Inflammatory macrophage (primary cell): ENCODE results near the gene HPS6.

Source experiments
- DNase-seq, 2 donors: peaks; one replicate each; pipeline ENCODE4 v3.0.0-alpha.2; 2020 to 2022

HPS6 gene

GRCh38 chr10:102069071-102069470 lies 3.9 kb downstream of the HPS6 start:
- peak; percentile 59 to 70 for DNase-seq

DNA sequence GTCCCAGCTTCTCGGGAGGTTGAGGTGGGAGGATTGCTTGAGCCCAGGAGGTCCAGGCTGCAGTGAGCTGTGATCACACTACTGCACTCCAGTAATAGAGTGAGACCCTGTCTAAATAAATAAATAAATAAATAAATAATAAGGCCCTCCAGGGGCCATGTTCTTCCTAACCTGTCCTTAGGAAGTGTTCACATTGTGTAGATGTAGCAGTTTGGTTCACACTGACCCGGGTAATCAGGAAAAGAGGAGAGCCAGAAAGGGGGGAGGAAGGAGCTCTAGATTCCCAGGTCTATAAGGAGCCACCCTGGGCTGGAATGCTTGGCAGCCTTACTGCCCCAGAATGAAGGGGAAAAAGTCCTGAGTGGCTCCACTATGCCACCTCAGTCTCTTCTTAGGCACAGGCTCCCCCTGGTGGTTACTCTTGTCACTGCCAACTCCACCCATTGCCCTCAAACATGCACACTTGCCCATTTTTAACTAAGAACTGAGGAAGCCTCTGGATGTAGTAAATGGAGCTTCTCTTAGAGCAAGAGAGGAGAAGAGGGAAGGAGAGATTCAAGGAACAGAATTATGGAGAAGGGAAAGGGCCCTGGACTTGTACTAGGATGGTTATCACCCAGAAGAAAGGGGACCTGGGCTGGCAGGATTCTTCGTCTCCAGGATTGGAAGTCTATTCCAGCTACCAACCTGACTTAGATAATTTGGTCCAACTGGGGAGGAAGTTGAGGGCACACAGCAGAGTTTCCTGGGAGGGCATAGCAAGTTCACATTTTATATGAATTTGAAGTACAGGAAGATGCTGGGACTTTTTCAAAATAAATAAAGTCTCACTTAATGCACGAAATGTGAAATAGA lies 7.8 kb downstream of the HPS6 start:
- peak; percentile 86 for DNase-seq

GRCh38 chr10:102083541-102083940 lies 18.4 kb downstream of the HPS6 start:
- no peak for DNase-seq

- DNase-seq, result peak; percentile 39 to 80
Observed at GRCh38 chr10:102085336-102085735, 20.2 kb downstream of the HPS6 start.

DNA sequence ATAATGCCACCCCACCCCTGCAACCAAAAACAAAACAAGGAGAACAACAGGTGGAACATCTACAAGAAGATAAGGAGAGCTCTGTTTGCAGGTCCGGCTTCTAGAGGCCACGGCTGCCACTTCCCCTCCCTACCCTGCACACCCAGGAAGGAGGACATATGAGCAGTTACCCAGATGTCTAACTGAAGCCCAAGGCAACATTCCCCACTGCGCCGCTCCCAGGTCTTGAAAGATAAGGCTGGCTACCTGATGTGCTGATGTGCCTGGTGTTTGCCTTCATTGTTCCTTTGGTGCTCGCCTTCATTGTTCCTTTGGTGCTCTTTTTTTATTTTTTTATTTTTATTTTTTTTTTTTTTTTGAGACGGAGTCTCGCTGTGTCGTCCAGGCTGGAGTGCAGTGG lies 21.0 kb downstream of the HPS6 start:
- no peak for DNase-seq

DNA sequence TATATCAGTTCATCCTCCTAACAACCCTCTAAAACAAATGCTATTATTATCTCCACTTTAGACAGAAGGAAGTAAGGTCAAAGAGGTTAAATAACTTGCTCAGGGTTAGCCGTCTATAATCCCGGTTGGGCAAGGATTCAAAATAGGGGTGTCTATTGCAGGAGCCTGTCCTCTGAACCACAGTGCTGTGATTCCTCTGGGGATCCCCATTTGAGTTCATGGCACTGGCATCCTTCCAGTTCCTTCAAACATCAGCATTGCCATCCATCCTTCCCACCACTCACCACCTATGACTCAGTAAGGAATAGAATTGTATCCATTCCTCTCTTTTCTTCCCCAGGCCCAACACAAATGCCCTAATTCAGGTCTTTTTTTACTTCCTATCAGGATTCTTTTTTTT lies 25.6 kb downstream of the HPS6 start:
- no peak for DNase-seq

DNA sequence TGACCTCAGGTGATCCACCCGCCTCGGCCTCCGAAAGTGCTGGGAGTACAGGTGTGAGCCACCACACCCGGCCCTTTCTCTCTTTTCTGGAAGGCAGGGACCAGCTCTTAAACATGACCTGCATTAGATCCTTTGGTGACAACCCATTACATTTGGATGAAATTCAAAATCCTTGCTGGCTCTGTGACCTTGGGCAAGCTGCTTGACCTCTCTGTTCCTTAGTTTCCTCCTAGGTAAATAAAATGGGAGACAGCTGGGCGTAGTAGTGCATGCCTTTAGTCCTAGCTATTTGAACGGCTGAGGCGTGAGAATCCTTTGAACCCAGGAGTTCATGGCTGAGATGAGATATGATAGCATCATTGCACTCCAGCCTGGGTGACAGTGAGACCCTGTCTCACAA lies 31.3 kb downstream of the HPS6 start:
- DNase-seq, result no peak

GRCh38 chr10:102101152-102101551 lies 36.0 kb downstream of the HPS6 start:
- DNase-seq, result no peak

- no peak for DNase-seq
Observed at GRCh38 chr10:102102421-102102820, 37.3 kb downstream of the HPS6 start.

- no peak for DNase-seq
Observed at GRCh38 chr10:102106998-102107397, 41.8 kb downstream of the HPS6 start.

DNA sequence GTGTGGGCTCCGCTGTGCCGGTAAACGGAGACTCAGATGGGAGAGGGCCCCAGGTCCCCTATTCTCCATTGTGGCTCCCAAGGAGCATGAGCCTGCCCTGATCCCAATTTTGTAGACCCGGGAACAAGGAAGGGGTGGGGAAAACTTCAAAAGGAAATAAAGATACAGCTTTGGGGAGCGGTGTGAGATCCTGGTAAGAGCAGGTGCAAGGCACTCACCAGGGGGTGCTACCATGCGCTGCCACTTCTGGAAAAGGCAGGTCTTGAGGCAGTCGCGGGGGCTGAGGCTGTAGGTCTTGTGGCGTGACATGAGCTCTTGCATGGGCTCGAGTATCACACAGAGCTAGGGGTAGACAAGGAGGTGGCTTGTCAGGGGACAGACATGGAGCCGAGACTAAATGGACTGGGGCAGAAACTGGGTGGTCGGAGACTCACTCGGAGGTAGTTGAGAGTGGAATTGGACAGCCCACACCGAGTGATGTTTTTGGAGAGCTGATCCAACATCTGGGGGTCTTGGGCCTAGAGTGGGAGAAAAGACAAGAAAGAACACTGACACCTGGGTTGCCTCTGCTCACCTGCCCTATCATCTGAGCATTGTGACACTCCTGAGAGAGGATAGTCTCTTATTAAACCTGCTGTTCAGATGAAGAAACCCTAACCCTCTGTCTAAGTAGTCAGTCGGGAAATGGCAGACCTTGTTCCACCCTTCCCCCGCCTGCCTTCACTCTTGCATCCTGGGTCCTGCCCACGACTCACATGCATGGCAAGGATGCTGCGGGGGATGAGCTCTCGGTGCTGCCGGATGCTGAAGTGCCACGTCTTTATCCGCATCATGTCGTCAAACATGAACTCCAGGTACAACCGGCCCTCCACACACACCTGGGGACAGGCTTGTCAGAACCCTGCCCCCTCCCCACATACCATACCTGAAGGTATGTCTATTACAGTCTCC lies 44.3 kb downstream of the HPS6 start:
- DNase-seq, result no peak

- no peak for DNase-seq
Observed at GRCh38 chr10:102111276-102111675, 46.1 kb downstream of the HPS6 start.

DNA sequence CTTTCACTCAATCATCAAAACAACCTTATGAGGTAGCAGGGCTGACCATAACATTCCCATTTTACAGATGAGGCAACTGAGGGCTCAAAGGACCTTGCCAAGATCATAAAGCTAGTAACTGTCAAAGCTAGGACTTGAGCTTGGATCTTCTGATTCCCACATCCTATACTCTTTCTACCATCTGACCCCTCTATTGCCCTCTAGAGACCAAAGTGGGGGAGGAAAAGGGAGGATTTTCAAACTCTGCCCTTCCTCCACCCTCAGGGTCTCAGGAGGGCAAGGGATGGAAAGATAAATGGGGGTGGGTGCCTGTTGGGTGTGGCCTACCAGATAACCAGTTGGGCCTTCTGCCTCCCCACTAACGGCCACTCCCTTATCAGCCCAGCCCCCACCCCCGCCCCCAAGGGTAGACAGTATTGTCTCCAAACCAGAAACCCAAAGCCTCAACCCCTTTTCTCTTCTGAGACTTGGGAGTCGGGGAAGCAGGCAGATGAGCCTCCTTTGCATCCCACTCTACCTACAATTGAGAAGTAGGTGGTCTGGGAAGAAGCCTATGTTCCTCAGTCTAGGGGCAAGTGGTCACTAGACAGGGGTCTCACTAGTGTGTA lies 47.2 kb downstream of the HPS6 start:
- no peak for DNase-seq

DNA sequence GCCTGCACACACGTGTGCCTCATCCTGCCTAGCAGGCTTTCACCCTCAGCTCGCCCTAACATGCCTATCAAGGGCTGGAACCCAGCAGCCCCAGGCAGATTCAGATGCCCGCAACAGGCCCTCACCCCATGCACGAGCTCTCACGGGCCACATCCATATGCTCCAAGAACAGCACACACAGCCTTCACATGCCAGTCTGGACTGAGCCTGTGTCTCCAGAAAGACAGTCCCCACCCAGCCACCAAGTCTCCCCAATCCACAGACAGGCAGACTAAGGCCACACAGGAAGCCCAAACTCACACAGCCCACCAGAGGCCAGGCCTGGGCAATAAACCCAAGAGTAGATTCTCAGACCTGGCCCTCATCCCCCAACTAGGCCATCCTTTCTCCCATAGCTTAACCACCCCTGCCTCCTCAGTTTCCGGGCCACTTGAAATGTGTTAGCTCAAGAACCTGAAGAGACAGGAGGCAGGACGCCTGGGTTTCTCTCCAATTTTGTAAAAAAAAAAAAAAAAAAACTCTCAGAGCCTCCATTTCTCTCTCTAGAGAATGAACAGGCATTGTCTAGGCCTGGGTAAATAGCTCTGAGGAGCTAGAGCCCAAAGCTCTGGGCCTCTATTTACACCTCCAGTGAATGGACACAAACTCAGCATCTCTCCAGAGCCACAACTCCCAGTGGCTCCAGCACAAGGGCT lies 48.3 kb downstream of the HPS6 start:
- DNase-seq, result no peak

GRCh38 chr10:102113956-102114857 lies 49.1 kb downstream of the HPS6 start:
- DNase-seq, result peak in 1 of 2 donors; percentile 5

DNA sequence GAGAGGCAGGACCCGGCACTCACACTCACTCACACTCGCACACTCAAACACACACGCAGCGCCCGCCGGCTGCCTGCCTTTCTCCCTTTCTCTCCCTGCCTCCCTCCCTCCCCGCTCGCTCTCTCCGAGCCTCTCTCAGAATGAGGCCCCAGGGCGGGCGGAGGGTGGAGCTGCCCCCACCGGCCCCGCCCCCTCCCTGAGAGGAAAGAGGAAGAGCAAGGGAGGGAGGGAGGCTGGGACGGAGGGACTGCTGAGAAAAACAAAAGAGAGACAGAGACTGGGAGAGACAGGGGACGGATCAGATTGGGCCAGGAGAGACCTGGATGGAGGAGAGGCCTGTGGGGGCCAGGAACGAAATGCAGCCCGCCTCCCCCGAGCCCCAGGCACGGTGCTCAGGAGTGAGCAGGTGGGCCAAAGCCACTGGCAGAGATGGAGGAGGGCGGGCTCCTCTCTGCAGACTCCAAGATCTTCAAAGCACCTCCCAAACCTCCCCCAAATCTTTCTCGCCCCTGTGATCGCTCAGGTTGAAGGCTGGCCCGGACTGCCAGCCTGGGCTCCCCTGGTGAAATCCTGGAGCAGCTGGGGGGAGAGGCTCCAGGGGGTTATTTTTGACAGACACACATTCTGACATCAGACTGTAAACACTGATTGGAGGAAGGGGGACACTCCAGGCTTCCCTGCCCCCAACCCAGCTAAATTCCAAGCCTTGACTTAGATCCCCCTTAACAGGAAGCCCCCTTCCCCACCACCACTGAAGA lies 49.9 kb downstream of the HPS6 start:
- DNase-seq, result peak; percentile 81 to 85

GRCh38 chr10:102115775-102116174 lies 50.6 kb downstream of the HPS6 start:
- DNase-seq, result peak; percentile 9 to 13

- no peak for DNase-seq
Observed at GRCh38 chr10:102116656-102117055, 51.5 kb downstream of the HPS6 start.
